CD4-positive, alpha-beta T cell (primary cell): Measurements from ENCODE around the gene GALNT10. TPM values are rescaled to one million over a fixed set of nuclear protein-coding genes. Genes with fewer than 3 reads are reported as not detected.

Experiments
- ATAC-seq: fragments of 200-7000 bp; cut with Tn5 transposase; one replicate; pipeline ENCODE4 v1.10.0; 2022; ENCODE audit warnings: mild to moderate bottlenecking; ENCODE audit not compliant: poor library complexity
- CTCF ChIA-PET: fragments of 350-600 bp; sonication (Branson Sonifier 250); formaldehyde crosslinking; loops from one replicate; lab custom pipeline; 2021; ENCODE audit warnings: antibody characterized with exemption, inconsistent platforms; lab: Charles Lee
- POLR2A ChIA-PET: fragments of 350-600 bp; sonication (Branson Sonifier 250); formaldehyde crosslinking; loops from one replicate; lab custom pipeline; 2021; ENCODE audit warnings: antibody characterized with exemption, inconsistent platforms; lab: Charles Lee
- DNase-seq, 14 experiments: peaks; one replicate each; pipeline ENCODE4 v3.0.0-alpha.2; 2013 to 2020; ENCODE audit warnings: mixed read lengths in 2 of 14
- H3K27ac ChIP-seq, 2 donors: one replicate each; pipeline versions ENCODE4 v1.5.1 to v1.7.0; 2013; ENCODE audit warnings: low read length in 2 of 2, low read depth in 1 of 2, mild to moderate bottlenecking in 1 of 2
- H3K27me3 ChIP-seq, 2 experiments: 1 replicate in 1 of 2; 2 replicates in 1 of 2; pipeline versions ENCODE4 v1.6.1 to v1.7.0; 2013; ENCODE audit warnings: low read length in 2 of 2, control low read depth in 1 of 2, mild to moderate bottlenecking in 1 of 2, moderate library complexity in 1 of 2; ENCODE audit not compliant: insufficient read depth in 2 of 2, control insufficient read depth in 1 of 2
- H3K36me3 ChIP-seq: one replicate; pipeline ENCODE4 v1.6.1; 2013; ENCODE audit warnings: low read length, control low read depth; ENCODE audit not compliant: insufficient read depth
- H3K4me1 ChIP-seq: one replicate; pipeline ENCODE4 v1.6.1; 2013; ENCODE audit warnings: low read length, control low read depth; ENCODE audit not compliant: insufficient read depth
- H3K4me3 ChIP-seq: one replicate; pipeline ENCODE4 v1.5.1; 2013; ENCODE audit warnings: mild to moderate bottlenecking, low read length, moderate library complexity
- H3K9me3 ChIP-seq, 2 experiments: 1 replicate in 1 of 2; 2 replicates in 1 of 2; pipeline versions ENCODE4 v1.6.1 to v1.7.0; 2013; ENCODE audit warnings: low read length in 2 of 2, mild to moderate bottlenecking in 2 of 2, control low read depth in 1 of 2, moderate library complexity in 1 of 2; ENCODE audit not compliant: control insufficient read depth in 1 of 2, insufficient read depth in 1 of 2
- H3K27ac Mint-ChIP-seq: one replicate; pipeline ENCODE4 v1.8.0; 2020; ENCODE audit warnings: mixed read lengths
- H3K27me3 Mint-ChIP-seq: one replicate; pipeline ENCODE4 v1.8.0; 2021; ENCODE audit warnings: mixed read lengths
- H3K36me3 Mint-ChIP-seq: one replicate; pipeline ENCODE4 v1.8.0; 2021; ENCODE audit warnings: low read depth, mixed read lengths
- H3K4me1 Mint-ChIP-seq: one replicate; pipeline ENCODE4 v1.8.0; 2021; ENCODE audit warnings: low read depth, mixed read lengths
- H3K4me3 Mint-ChIP-seq: one replicate; pipeline ENCODE4 v1.8.0; 2020; ENCODE audit warnings: mild to moderate bottlenecking, mixed read lengths
- H3K9me3 Mint-ChIP-seq: one replicate; pipeline ENCODE4 v1.8.0; 2020; ENCODE audit warnings: mixed read lengths
- intact Hi-C, 2 experiments: fragments of 100-400 bp; cut with DNase I in 1 of 2; cut with micrococcal nuclease in 1 of 2; formaldehyde crosslinking; loops; one replicate each; pipeline versions ENCODE4 v1.15.1 to v1.9.0; 2023 to 2025; cut with DNase I, micrococcal nuclease
- total RNA-seq, 174 experiments: library from RNA in 2 of 174; stranded (reverse) in 2 of 174; gene quantifications; one replicate each; pipeline ENCODE4 v1.2.3 and lab custom pipeline; 2021 to 2026
- TF ChIP-seq, protein P1 (sequence below): fragments of 200-600 bp; IDR thresholded peaks from one replicate; pipeline ENCODE4 v1.8.0; 2022; ENCODE audit warnings: antibody characterized with exemption, mild to moderate bottlenecking

The GALNT10 gene
- total RNA-seq, 2 experiments from 2014 or later, result 21.7 to 23.0 TPM

DNA sequence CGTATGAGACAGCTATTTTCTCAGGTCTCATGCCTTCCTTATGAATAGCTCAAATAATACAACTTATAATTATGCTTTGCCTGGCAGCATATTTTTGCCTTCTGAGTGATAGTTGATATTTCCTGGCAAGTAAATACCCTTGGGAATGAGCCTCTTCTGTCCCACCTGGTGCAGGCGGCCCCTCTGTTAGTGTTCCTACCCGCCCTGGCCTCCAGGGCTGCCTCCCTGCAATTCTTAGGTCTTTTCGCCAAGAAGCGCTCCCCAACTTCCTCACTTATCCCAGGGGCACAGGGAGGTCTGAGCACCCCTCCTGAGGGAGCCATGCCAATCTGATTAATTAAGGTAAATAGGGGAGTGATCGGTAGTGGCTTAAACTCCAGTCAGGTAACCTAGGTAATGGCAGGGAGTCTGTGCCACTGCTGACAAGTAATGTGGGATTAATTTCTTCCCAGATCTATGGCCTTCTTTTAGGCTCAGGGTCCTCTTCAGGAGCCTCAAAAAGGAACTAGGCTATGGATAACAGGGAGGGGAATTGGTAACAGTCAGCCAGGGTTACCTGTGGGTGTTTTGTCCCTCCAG, 81.5 kb downstream of the GALNT10 start:
- TF ChIP-seq, protein P1, sequence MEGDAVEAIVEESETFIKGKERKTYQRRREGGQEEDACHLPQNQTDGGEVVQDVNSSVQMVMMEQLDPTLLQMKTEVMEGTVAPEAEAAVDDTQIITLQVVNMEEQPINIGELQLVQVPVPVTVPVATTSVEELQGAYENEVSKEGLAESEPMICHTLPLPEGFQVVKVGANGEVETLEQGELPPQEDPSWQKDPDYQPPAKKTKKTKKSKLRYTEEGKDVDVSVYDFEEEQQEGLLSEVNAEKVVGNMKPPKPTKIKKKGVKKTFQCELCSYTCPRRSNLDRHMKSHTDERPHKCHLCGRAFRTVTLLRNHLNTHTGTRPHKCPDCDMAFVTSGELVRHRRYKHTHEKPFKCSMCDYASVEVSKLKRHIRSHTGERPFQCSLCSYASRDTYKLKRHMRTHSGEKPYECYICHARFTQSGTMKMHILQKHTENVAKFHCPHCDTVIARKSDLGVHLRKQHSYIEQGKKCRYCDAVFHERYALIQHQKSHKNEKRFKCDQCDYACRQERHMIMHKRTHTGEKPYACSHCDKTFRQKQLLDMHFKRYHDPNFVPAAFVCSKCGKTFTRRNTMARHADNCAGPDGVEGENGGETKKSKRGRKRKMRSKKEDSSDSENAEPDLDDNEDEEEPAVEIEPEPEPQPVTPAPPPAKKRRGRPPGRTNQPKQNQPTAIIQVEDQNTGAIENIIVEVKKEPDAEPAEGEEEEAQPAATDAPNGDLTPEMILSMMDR, result no peak
- ChIA-PET POLR2A (no interaction called here), CTCF (no interaction called here)
- no peaks in the 10 kb centered on the region for H3K9me3 ChIP-seq
- H3K4me3 ChIP-seq, result no peak overlapping the region
- H3K36me3 Mint-ChIP-seq, result no peaks in the 10 kb centered on the region
- H3K4me1 Mint-ChIP-seq, result peaks cover 47% of the 10 kb centered on the region
- H3K4me3 Mint-ChIP-seq, result no peak overlapping the region
- H3K36me3 ChIP-seq, result no peaks in the 10 kb centered on the region
- H3K27me3 Mint-ChIP-seq, result no peaks in the 10 kb centered on the region
- H3K4me1 ChIP-seq, result peaks cover 26% of the 10 kb centered on the region
- ATAC-seq (no peak), DNase-seq (no peak)
- peak overlapping the region; percentile 19 for H3K27ac Mint-ChIP-seq
- no peaks in the 10 kb centered on the region for H3K27me3 ChIP-seq
- intact Hi-C loops, result no loop called here
- no peak overlapping the region for H3K27ac ChIP-seq
- no peaks in the 10 kb centered on the region for H3K9me3 Mint-ChIP-seq

DNA sequence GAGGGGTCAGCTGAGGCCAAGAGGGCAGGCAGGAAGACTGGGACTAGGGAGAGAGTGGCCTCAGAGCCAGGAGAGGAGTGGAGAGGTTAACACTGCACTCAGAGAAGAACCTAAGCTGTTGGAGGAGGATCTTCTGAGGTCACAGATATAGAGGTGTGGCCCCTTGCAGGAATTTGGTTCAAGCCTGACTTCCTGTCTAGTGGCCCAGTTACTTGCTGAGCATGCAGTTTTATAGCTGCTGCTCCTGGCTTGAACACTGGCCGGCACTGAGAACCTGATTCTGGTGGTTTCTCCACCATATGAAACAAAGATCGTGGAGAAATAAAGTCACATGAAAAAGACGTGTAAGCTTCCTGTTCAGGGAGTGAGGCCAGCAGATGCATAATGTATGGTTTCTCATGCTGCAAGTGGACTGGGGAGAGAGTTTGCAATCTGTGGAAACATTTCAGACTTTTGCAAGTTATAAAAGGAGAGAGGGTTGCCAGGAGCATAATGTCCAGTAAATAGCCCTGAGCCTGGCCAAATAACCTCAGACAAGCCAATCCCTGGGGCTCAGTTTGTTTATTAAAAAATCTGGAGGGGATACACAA, 82.6 kb downstream of the GALNT10 start:
- H3K4me1 Mint-ChIP-seq, result peaks cover 47% of the 10 kb centered on the region

DNA sequence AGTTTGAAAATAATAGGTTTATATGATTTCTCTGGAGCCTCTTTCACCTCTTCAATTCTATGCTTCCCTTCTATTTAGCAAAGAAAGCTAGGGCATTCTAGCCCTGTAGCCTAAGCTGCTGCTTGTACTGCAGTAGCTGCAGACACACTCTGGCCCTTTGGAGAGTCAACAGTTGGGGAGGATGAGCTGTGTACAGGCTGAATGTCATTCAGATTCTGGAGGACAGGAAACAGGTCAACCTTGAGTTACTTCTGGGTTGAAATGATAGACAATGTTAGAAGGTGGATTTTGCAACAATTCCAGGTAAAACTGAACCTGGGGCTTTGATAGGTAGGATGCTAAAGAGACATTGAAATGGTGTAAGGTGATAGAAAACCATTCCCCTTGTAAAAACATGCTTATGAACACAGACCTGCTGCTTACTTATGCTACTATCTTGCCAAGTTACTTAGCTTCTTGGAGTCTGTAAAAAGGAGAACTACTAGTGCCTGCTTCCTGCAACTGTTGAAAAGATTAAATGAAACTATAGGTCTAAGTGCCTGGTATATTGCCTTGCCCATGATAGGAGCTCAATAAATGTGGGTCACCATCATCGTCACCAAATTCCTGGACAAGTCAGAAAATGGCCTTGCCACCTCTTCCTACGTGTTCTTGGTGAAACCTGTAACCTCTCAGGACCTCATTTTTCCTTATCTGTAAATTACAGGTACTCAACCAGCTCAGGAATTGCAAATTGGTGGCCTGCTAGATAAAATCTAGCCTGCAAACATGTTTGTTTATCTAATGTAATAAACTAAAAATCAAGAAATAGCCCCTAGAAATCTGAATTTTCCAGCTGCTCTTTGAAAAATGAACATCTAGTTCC, 83.7 kb downstream of the GALNT10 start:
- Mint-ChIP-seq H3K4me3 (no peak overlapping the region), H3K27me3 (no peaks in the 10 kb centered on the region), H3K36me3 (no peaks in the 10 kb centered on the region), H3K27ac (no peak overlapping the region), H3K9me3 (no peaks in the 10 kb centered on the region), H3K4me1 (peaks cover 47% of the 10 kb centered on the region)
- ATAC-seq (no peak), DNase-seq (no peak)
- ChIA-PET POLR2A (no interaction called here), CTCF (no interaction called here)
- no peak overlapping the region for H3K4me3 ChIP-seq
- H3K36me3 ChIP-seq, result no peaks in the 10 kb centered on the region
- H3K27me3 ChIP-seq, result no peaks in the 10 kb centered on the region
- H3K9me3 ChIP-seq, result no peaks in the 10 kb centered on the region
- H3K27ac ChIP-seq, result no peak overlapping the region
- intact Hi-C loops, result no loop called here
- peaks cover 26% of the 10 kb centered on the region for H3K4me1 ChIP-seq
- TF ChIP-seq, protein P1, result no peak

More for the DNA sequence above, 82.6 kb downstream of the GALNT10 start:
- ATAC-seq, result peak; percentile 41
- Mint-ChIP-seq H3K27ac (peak overlapping the region; percentile 19), H3K36me3 (no peaks in the 10 kb centered on the region), H3K27me3 (no peaks in the 10 kb centered on the region), H3K9me3 (no peaks in the 10 kb centered on the region), H3K4me3 (no peak overlapping the region)
- CTCF ChIA-PET, result no interaction called here
- POLR2A ChIA-PET, result no interaction called here
- Histone ChIP-seq H3K27ac (no peak overlapping the region), H3K4me1 (peaks cover 26% of the 10 kb centered on the region), H3K36me3 (no peaks in the 10 kb centered on the region), H3K27me3 (no peaks in the 10 kb centered on the region), H3K4me3 (no peak overlapping the region), H3K9me3 (no peaks in the 10 kb centered on the region)
- DNase-seq, result peak in 3 of 14 experiments; percentile 25 to 46 (median 35)
- TF ChIP-seq, protein P1, result no peak
- intact Hi-C loops, result no loop called here
